Transverse colon (tissue), 4 donors: ENCODE measurements around the gene PROM1. TPM values are rescaled to one million over a fixed set of nuclear protein-coding genes. Genes with fewer than 3 reads are reported as not detected.
A peak's percentile ranks its signal among the peaks of the same experiment; 100 is the strongest.

Source experiments
- DNase-seq: peaks from one replicate; pipeline ENCODE4 v3.0.0-alpha.2; 2019
- H3K27ac ChIP-seq, 4 donors: fragments of 200-600 bp; sonication (generic); 2 replicates each; pipeline ENCODE4 v1.5.1; 2016 to 2018; ENCODE audit warnings: inconsistent platforms in 4 of 4
- H3K27me3 ChIP-seq: fragments of 200-600 bp; sonication (generic); 2 replicates; pipeline ENCODE4 v1.5.1; 2017; ENCODE audit warnings: inconsistent platforms
- H3K36me3 ChIP-seq, 4 donors: fragments of 200-600 bp; sonication (generic); 2 replicates each; pipeline ENCODE4 v1.5.1; 2017 to 2019; ENCODE audit warnings: inconsistent platforms in 4 of 4
- H3K4me1 ChIP-seq, 4 donors: fragments of 200-600 bp; sonication (generic); 2 replicates each; pipeline ENCODE4 v1.5.1; 2017 to 2020; ENCODE audit warnings: inconsistent platforms in 4 of 4
- H3K4me3 ChIP-seq, 4 donors: fragments of 200-600 bp; sonication (generic); 1 replicate in 1 of 4; 2 replicates in 3 of 4; pipeline versions ENCODE4 v1.5.1 to v1.6.1; 2017 to 2019; ENCODE audit warnings: inconsistent platforms in 4 of 4
- H3K9me3 ChIP-seq, 2 donors: fragments of 200-600 bp; sonication (generic); 2 replicates each; pipeline ENCODE4 v1.5.1; 2017 to 2019; ENCODE audit warnings: inconsistent platforms in 2 of 2
- CTCF ChIP-seq, 5 experiments: fragments of 200-600 bp in 3 of 5; fragments of 450-650 bp in 2 of 5; sonication (generic) in 3 of 5; IDR thresholded peaks; 1 replicate in 2 of 5; 2 replicates in 3 of 5; pipeline ENCODE4 v1.5.1; 2016 to 2017; ENCODE audit warnings: antibody characterized with exemption in 5 of 5, inconsistent platforms in 3 of 5, mild to moderate bottlenecking in 2 of 5, moderate library complexity in 1 of 5
- EP300 ChIP-seq: sonication (generic); formaldehyde crosslinking; IDR thresholded peaks from one replicate; pipeline ENCODE4 v1.6.1; 2017; ENCODE audit warnings: antibody characterized with exemption, low read depth
- POLR2A ChIP-seq: fragments of 450-650 bp; IDR thresholded peaks from one replicate; pipeline ENCODE4 v1.6.1; 2016; ENCODE audit warnings: antibody characterized with exemption, mild to moderate bottlenecking, moderate library complexity
- POLR2AphosphoS5 ChIP-seq, 3 donors: sonication (generic); formaldehyde crosslinking; IDR thresholded peaks; one replicate each; pipeline ENCODE4 v1.6.1; 2016; ENCODE audit warnings: antibody characterized with exemption in 3 of 3
- whole genome bisulfite sequencing, 2 donors: methylation state at CpG; one replicate each; pipeline ENCODE4 v1.1.5; 2018; ENCODE audit warnings: low coverage in 1 of 2; 5-methylcytosine and 5-hydroxymethylcytosine counted together
- in situ Hi-C, 4 donors: fragments of 200-750 bp; cut with MboI; loops; one replicate each; pipeline versions ENCODE4 v1.15.0 to v1.15.1; 2017; ENCODE audit warnings: low sequenced_read_pairs in 3 of 4, low pct_ligation_motif_present in 1 of 4, low pct_unique_long_range_greater_than_20kb in 1 of 4
- intact Hi-C: fragments of 100-400 bp; cut with DNase I; formaldehyde crosslinking; loops from one replicate; pipeline ENCODE4 v1.15.1; 2023; ENCODE audit warnings: low total_unique reads
- total RNA-seq, 4 donors: library from RNA; depleted of rRNA; stranded (reverse); fragments of >200 nt; gene quantifications; one replicate each; pipeline ENCODE4 v1.1.0, GENCODE V29; 2016

PROM1 gene
- total RNA-seq, 4 donors from 2014 or later, result 35.2 to 236 (median 170) TPM

DNA sequence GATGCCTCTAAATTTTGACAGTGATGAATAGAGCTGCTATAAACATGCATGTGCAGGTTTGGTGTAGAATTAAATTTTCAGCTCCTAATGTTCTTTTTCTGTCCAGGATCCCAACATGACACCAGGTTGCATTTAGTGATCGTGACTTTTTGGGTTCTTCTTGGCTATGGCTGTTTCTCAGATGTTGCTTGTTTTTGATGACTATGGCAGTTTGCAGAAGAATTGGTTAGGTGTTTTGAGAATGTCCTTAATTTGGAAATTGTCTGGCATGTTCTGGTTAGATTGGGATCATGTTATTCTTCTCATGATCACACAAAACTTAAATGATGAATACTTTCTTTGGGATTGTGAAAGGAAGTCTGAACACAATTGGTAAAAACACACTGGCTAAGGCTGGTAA is 141.5 kb downstream of the PROM1 start:
- no peaks in the 10 kb centered on the region for H3K9me3 ChIP-seq
- no peak for DNase-seq
- TF ChIP-seq POLR2AphosphoS5 (IDR thresholded peaks at IDR 0.05) (no peak), POLR2A (no peak), EP300 (no peak), CTCF (IDR thresholded peaks at IDR 0.05) (no peak)
- in situ Hi-C loops (no loop called here), intact Hi-C loops (no loop called here)
- no peaks in the 10 kb centered on the region for H3K36me3 ChIP-seq
- H3K4me1 ChIP-seq, result peaks cover 0 to 16% (median 13%) of the 10 kb centered on the region in 4 donors
- no peak overlapping the region for H3K4me3 ChIP-seq
- H3K27me3 ChIP-seq, result no peaks in the 10 kb centered on the region
- 77% methylated on average over 1 of the region's 1 CpG; no CpG with 5 or more reads in 1 of the 2 donors for WGBS, 2 donors
- no peak overlapping the region for H3K27ac ChIP-seq

GRCh38 chr4:15938640-15939039 is 145.2 kb downstream of the PROM1 start, which contains the start of gene FGFBP1:
FGFBP1 (minus strand) TSS chr4:15938740; CDS start chr4:15936632, 2,108 bp downstream.
- no peak for DNase-seq
- Histone ChIP-seq H3K27ac (peak within 1 kb of the TSS; percentile 70 to 81 (median 76)), H3K36me3 (no peaks in the 10 kb centered on the region), H3K4me3 (no peak within 1 kb of the TSS), H3K4me1 (peaks cover 0 to 30% (median 16%) of the 10 kb centered on the region in 4 donors), H3K27me3 (no peaks in the 10 kb centered on the region), H3K9me3 (no peaks in the 10 kb centered on the region)
- intact Hi-C loops (no loop called here), in situ Hi-C loops (no loop called here)
- TF ChIP-seq CTCF (IDR thresholded peaks at IDR 0.05) (no peak), POLR2AphosphoS5 (IDR thresholded peaks at IDR 0.05) (no peak), POLR2A (no peak), EP300 (no peak)
- WGBS, 2 donors, result 13 to 46% methylated on average over 4 of the region's 4 CpGs

GRCh38 chr4:15938182-15938581 is 145.6 kb downstream of the PROM1 start:
- Histone ChIP-seq H3K9me3 (no peaks in the 10 kb centered on the region), H3K4me3 (no peak overlapping the region), H3K27me3 (no peaks in the 10 kb centered on the region), H3K27ac (peak overlapping the region; percentile 70 to 81 (median 76)), H3K36me3 (no peaks in the 10 kb centered on the region), H3K4me1 (peaks cover 0 to 30% (median 16%) of the 10 kb centered on the region in 4 donors)
- 39% methylated on average over 5 of the region's 8 CpGs; no CpG with 5 or more reads in 1 of the 2 donors for WGBS, 2 donors
- intact Hi-C loops (no loop called here), in situ Hi-C loops (no loop called here)
- TF ChIP-seq CTCF (IDR thresholded peaks at IDR 0.05) (peak in 1 of 5 experiments; percentile 39), POLR2A (peak; percentile 78), EP300 (no peak), POLR2AphosphoS5 (IDR thresholded peaks at IDR 0.05) (peak; percentile 60 to 76 (median 69))
- DNase-seq, result peak; percentile 91

DNA sequence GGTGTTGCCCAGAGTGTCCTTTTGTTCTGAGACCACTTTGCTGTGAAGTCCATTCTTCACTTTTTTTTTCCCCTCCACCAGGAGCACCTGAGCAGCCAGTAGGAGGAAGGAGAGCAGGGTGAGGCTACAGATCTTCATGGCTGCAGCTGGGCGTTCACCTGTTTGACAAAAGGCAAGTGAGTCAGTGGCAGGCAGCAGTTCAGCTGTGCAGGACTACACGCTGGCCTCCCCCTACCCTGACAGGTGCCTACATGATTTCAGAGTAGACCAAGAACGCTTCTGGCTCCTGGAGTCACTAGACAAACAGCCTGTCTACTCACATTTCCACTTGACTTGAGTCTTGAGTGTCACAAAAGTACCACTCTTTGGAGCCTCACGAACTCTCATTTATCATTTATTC is 147.3 kb downstream of the PROM1 start:
- Histone ChIP-seq H3K4me3 (no peak overlapping the region), H3K27ac (peak overlapping the region in 2 of 4 donors; percentile 79 to 81), H3K36me3 (no peaks in the 10 kb centered on the region), H3K27me3 (no peaks in the 10 kb centered on the region), H3K4me1 (peaks cover 0 to 30% (median 16%) of the 10 kb centered on the region in 4 donors), H3K9me3 (no peaks in the 10 kb centered on the region)
- 55 to 67% methylated on average over 1 to 4 of the region's 4 CpGs for WGBS, 2 donors
- peak; percentile 60 for DNase-seq
- intact Hi-C loops (no loop called here), in situ Hi-C loops (no loop called here)
- no peak for TF ChIP-seq CTCF (IDR thresholded peaks at IDR 0.05)
- TF ChIP-seq POLR2AphosphoS5 (IDR thresholded peaks at IDR 0.05), result no peak
- TF ChIP-seq EP300, result no peak
- peak; percentile 35 for TF ChIP-seq POLR2A
